Motor neuron (in vitro differentiated cells): ENCODE results near the gene LRRK1. TPM values are rescaled to one million over a fixed set of nuclear protein-coding genes. Genes with fewer than 3 reads are reported as not detected.

Source experiments
- ATAC-seq, 8 experiments: fragments of 200-7000 bp; cut with Tn5 transposase; replicated peaks in 6 of 8; 2 replicates each; pipeline ENCODE4 v1.8.0; 2021; ENCODE audit warnings: mild to moderate bottlenecking in 8 of 8, moderate library complexity in 8 of 8
- H3K27ac ChIP-seq, 2 donors: fragments of 250-450 bp; sonication (Bioruptor Pico); 2 replicates each; pipeline ENCODE4 v1.9.0; 2021; ENCODE audit warnings: antibody characterized with exemption in 2 of 2, mild to moderate bottlenecking in 2 of 2, moderate library complexity in 1 of 2
- H3K4me1 ChIP-seq, 2 donors: fragments of 250-450 bp; sonication (Bioruptor Pico); replicated peaks in 1 of 2; 2 replicates each; pipeline ENCODE4 v1.6.1; 2021; ENCODE audit warnings: antibody characterized with exemption in 2 of 2, mild to moderate bottlenecking in 2 of 2, moderate library complexity in 1 of 2
- H3K4me3 ChIP-seq, 5 donors: fragments of 250-450 bp; sonication (Bioruptor Pico); 2 replicates each; pipeline ENCODE4 v1.9.0; 2021; ENCODE audit warnings: antibody characterized with exemption in 5 of 5, mild to moderate bottlenecking in 5 of 5, moderate library complexity in 4 of 5
- WGBS, 10 experiments: fragments of 450-650 bp; shearing (Covaris generic); methylation state at CpG; one replicate each; pipeline ENCODE4 v1.0.0; 2022; 5-methylcytosine and 5-hydroxymethylcytosine counted together
- in situ Hi-C, 9 experiments: fragments of 400-800 bp; cut with MboI; loops; one replicate each; pipeline ENCODE4 v1.15.0; 2021; ENCODE audit warnings: low sequenced_read_pairs in 9 of 9, low pct_unique_long_range_greater_than_20kb in 2 of 9; ENCODE audit not compliant: unreplicated experiment in 9 of 9
- total RNA-seq, 8 experiments: library from RNA; unstranded; fragments of 300-600 nt; gene quantifications; 2 replicates each; pipeline versions ENCODE4 v1.2.3 to v1.2.4, GENCODE V29; 2022

Gene LRRK1
- total RNA-seq, 8 experiments from 2014 or later = 0.18 to 21.0 (median 1.2) TPM

- in situ Hi-C loops = loop anchor here in 1 of 9 experiments (25.0 kb wide), 1 partner anchor 112 kb away; the partner anchor contains the start of gene ALDH1A3
- no peaks in the 10 kb centered on the region for H3K4me1 ChIP-seq
- no peak for ATAC-seq
- WGBS, 10 experiments = 32 to 94% (median 64%) methylated on average over 1 to 3 of the region's 3 CpGs
- H3K27ac ChIP-seq = no peak overlapping the region
- H3K4me3 ChIP-seq = no peak overlapping the region
Measured at GRCh38 chr15:100999369-100999768, 80.2 kb downstream of the LRRK1 start.

- Histone ChIP-seq H3K4me1 (no peaks in the 10 kb centered on the region), H3K27ac (no peak overlapping the region), H3K4me3 (no peak overlapping the region)
- no peak for ATAC-seq
- 20 to 75% (median 46%) methylated on average over 1 to 5 of the region's 5 CpGs; no CpG with 5 or more reads in 4 of the 10 experiments for WGBS, 10 experiments
- in situ Hi-C loops = loop anchor here in 5 of 9 experiments (10.0 to 25.0 kb wide), 5 partner anchors 65 to 363 kb away; partner anchors contain the start of gene LRRK1 (in 1 of the 5)
Measured at GRCh38 chr15:101000271-101000681, 81.1 kb downstream of the LRRK1 start.

- WGBS, 10 experiments = 85 to 100% (median 100%) methylated on average over 1 to 4 of the region's 6 CpGs; no CpG with 5 or more reads in 6 of the 10 experiments
- H3K27ac ChIP-seq = no peak overlapping the region
- ATAC-seq = no peak
- in situ Hi-C loops = loop anchor here in 5 of 9 experiments (10.0 to 25.0 kb wide), 5 partner anchors 66 to 364 kb away; partner anchors contain the start of gene LRRK1 (in 1 of the 5)
- H3K4me1 ChIP-seq = no peaks in the 10 kb centered on the region
- H3K4me3 ChIP-seq = no peak overlapping the region
Measured at GRCh38 chr15:101001056-101001455, 81.9 kb downstream of the LRRK1 start.

DNA sequence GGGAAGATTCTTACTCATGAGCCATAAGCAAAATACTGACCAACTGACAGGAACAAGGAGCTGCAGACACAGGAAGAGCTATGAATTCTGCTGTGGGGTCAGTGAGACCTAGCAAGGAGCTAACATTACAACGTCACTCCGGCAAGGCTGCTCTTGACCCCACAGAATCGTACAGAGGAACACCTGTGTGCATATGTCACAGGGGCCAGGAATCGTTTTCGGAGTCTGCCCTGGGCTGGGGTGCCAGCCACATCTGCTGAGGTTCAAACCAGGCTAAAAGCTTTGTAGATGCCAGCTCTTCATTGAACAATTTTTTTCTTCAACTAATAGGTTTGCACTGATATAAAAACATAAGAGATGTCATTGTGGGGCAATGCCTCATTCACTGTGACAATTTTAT is 82.6 kb downstream of the LRRK1 start:
- H3K27ac ChIP-seq = no peak overlapping the region
- no peak for ATAC-seq
- H3K4me1 ChIP-seq = no peaks in the 10 kb centered on the region
- in situ Hi-C loops = loop anchor here in 5 of 9 experiments (10.0 to 25.0 kb wide), 5 partner anchors 67 to 364 kb away; partner anchors contain the start of gene LRRK1 (in 1 of the 5)
- H3K4me3 ChIP-seq = no peak overlapping the region
- 60 to 100% (median 82%) methylated on average over 1 to 5 of the region's 5 CpGs; no CpG with 5 or more reads in 3 of the 10 experiments for WGBS, 10 experiments

GRCh38 chr15:101003081-101003480 is 83.9 kb downstream of the LRRK1 start:
- WGBS, 10 experiments = 14 to 88% (median 80%) methylated on average over 1 of the region's 1 CpG; no CpG with 5 or more reads in 4 of the 10 experiments
- in situ Hi-C loops = loop anchor here in 5 of 9 experiments (10.0 to 25.0 kb wide), 5 partner anchors 68 to 366 kb away; partner anchors contain the start of gene LRRK1 (in 1 of the 5)
- Histone ChIP-seq H3K4me1 (no peaks in the 10 kb centered on the region), H3K4me3 (no peak overlapping the region), H3K27ac (no peak overlapping the region)
- ATAC-seq = no peak

- no peak overlapping the region for H3K27ac ChIP-seq
- no peak overlapping the region for H3K4me3 ChIP-seq
- WGBS, 10 experiments = 40 to 100% (median 54%) methylated on average over 1 to 2 of the region's 4 CpGs; no CpG with 5 or more reads in 6 of the 10 experiments
- H3K4me1 ChIP-seq = no peaks in the 10 kb centered on the region
- ATAC-seq = no peak
- in situ Hi-C loops = loop anchor here in 5 of 9 experiments (10.0 to 25.0 kb wide), 5 partner anchors 69 to 366 kb away; partner anchors contain the start of gene LRRK1 (in 1 of the 5)
Measured at GRCh38 chr15:101003706-101004105, 84.5 kb downstream of the LRRK1 start.

- in situ Hi-C loops = loop anchor here in 5 of 9 experiments (10.0 to 25.0 kb wide), 5 partner anchors 70 to 367 kb away; partner anchors contain the start of gene LRRK1 (in 1 of the 5)
Measured at GRCh38 chr15:101004500-101004899, 85.3 kb downstream of the LRRK1 start.

DNA sequence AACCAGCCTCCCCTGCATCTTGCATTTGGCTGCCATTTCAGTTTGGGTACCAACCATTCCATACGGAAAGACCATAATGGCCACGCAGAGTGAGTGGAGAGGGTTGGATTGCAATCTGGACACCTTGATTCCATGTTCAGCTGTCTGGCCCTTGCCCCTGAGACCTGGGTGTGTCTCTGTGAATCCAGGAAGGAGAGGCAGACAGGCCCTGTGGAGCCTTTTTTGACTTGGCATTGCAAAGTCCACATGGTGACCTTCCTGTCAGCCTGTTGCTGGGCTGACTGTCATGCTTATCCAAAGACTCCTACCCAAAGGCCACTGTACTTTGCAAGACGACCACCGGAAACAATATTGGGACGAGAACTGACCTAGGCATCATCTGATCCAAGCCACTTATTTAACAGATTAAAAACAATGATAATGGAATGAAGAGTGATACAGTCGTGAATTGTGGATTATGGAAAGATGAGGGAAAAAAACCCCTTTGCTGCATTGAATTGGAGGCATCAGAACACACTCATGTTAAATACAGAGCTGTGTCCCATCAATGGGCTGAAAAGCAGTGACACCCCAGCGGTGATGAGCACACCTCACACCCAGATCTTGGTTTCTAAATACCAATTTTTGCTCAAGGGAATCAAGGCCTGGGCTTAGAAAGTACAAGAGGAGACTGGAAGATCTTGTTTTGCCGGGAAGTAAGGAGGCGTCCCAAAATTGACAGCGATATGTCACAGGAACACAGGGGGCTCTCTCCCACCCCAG is 86.0 kb downstream of the LRRK1 start:
- no peak overlapping the region for H3K4me3 ChIP-seq
- H3K27ac ChIP-seq = no peak overlapping the region
- no peaks in the 10 kb centered on the region for H3K4me1 ChIP-seq
- in situ Hi-C loops = loop anchor here in 5 of 9 experiments (10.0 to 25.0 kb wide), 5 partner anchors 70 to 368 kb away; partner anchors contain the start of gene LRRK1 (in 1 of the 5)
- no peak for ATAC-seq
- WGBS, 10 experiments = 80 to 100% (median 92%) methylated on average over 1 to 9 of the region's 10 CpGs; no CpG with 5 or more reads in 1 of the 10 experiments

More at GRCh38 chr15:101004500-101004899, 85.3 kb downstream of the LRRK1 start:
- H3K4me1 ChIP-seq = no peaks in the 10 kb centered on the region
- no peak overlapping the region for H3K4me3 ChIP-seq
- no peak for ATAC-seq
- H3K27ac ChIP-seq = no peak overlapping the region
- 100% methylated on average over 1 to 2 of the region's 4 CpGs; no CpG with 5 or more reads in 8 of the 10 experiments for WGBS, 10 experiments

DNA sequence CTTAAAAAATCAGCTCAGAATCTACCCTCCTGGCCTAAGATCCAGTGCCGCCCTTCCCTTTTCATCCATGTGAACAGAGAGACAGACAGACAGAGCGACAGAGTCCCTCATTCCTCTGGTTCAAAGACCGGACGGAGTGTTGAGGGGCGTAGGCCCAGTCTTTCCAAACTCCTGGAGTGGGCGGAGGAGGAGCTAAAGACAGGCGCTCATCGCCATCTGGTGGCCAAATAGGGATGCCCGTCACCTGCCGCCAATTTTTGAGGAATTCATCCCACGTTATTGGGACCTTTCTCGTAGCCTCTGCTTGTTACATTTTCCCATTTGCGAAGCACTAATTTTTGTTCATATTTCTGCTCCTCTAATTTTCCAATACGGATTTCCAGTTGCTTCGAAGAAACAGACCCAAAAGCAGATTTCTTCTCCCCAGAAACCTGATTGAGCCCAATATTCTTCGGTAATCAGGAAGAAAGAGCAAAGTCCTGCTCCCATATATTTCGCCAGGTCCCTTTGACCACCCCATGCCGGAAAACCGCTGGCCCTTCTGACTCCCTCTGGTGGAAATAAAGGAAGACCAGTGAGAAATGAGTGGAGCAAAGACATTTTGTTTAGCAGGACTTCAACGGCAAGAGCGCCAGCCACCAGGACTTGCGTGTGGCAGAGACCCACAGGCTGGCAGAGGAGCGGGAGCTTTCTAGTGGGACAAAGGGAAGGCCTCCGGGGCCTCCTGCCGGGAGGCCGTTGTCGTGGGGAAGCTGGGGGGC is 88.0 kb downstream of the LRRK1 start:
- H3K4me3 ChIP-seq = no peak overlapping the region
- H3K27ac ChIP-seq = no peak overlapping the region
- H3K4me1 ChIP-seq = no peaks in the 10 kb centered on the region
- WGBS, 10 experiments = 4 to 50% (median 21%) methylated on average over 2 to 20 of the region's 27 CpGs
- in situ Hi-C loops = loop anchor here in 5 of 9 experiments (10.0 to 25.0 kb wide), 5 partner anchors 72 to 370 kb away; partner anchors contain the start of gene LRRK1 (in 1 of the 5)
- ATAC-seq = peak; percentile 69 to 88 (median 78)

GRCh38 chr15:101008158-101009139 is 89.3 kb downstream of the LRRK1 start:
- no peaks in the 10 kb centered on the region for H3K4me1 ChIP-seq
- WGBS, 10 experiments = 36 to 83% (median 56%) methylated on average over 2 to 22 of the region's 48 CpGs; no CpG with 5 or more reads in 5 of the 10 experiments
- H3K4me3 ChIP-seq = peak overlapping the region in 4 of 5 donors; percentile 11 to 43 (median 29)
- H3K27ac ChIP-seq = no peak overlapping the region
- peak; percentile 43 to 85 (median 77) for ATAC-seq
- in situ Hi-C loops = loop anchor here in 5 of 9 experiments (10.0 to 25.0 kb wide), 5 partner anchors 74 to 371 kb away; partner anchors contain the start of gene LRRK1 (in 1 of the 5)

- ATAC-seq = no peak
- in situ Hi-C loops = loop anchor here in 5 of 9 experiments (10.0 to 25.0 kb wide), 5 partner anchors 74 to 372 kb away; partner anchors contain the start of gene LRRK1 (in 1 of the 5)
- Histone ChIP-seq H3K27ac (no peak overlapping the region), H3K4me1 (peaks cover 6 to 7% of the 10 kb centered on the region in 2 donors), H3K4me3 (no peak overlapping the region)
- 94 to 100% (median 100%) methylated on average over 1 to 2 of the region's 2 CpGs; no CpG with 5 or more reads in 7 of the 10 experiments for WGBS, 10 experiments
Measured at GRCh38 chr15:101009176-101009575, 90.0 kb downstream of the LRRK1 start.
